HepG2 (cell line): ENCODE data around the gene DTYMK.

Source experiments
- CTCF ChIP-seq: sonication (generic); formaldehyde crosslinking; IDR thresholded peaks from 2 replicates; pipeline ENCODE4 v1.5.0; 2020; ENCODE audit warnings: mild to moderate bottlenecking, missing genetic modification reagents, moderate library complexity
- EZH2 ChIP-seq: conservative IDR thresholded peaks from 2 replicates; pipeline ENCODE4 v1.6.1; 2012; ENCODE audit warnings: mild to moderate bottlenecking, low read depth, low read length, moderate library complexity
- FOSL1 ChIP-seq: sonication (generic); formaldehyde crosslinking; IDR thresholded peaks from 2 replicates; pipeline ENCODE4 v1.9.0; 2021; ENCODE audit warnings: missing genetic modification reagents, borderline replicate concordance
- JUND ChIP-seq: sonication (generic); formaldehyde crosslinking; IDR thresholded peaks from 2 replicates; pipeline ENCODE4 v1.8.0; 2022; ENCODE audit warnings: mild to moderate bottlenecking, missing genetic modification reagents
- KLF12 ChIP-seq: sonication (generic); formaldehyde crosslinking; IDR thresholded peaks from 2 replicates; pipeline ENCODE4 v1.4.0; 2020; ENCODE audit warnings: missing genetic modification reagents, borderline replicate concordance
- MXI1 ChIP-seq: IDR thresholded peaks from 3 replicates; pipeline ENCODE4 v1.6.1; 2012; ENCODE audit warnings: low read depth, low read length, inconsistent platforms, borderline replicate concordance
- POLR2A ChIP-seq, 2 experiments: IDR thresholded peaks; 2 replicates each; pipeline ENCODE4 v1.6.1; 2011; ENCODE audit warnings: low read depth in 2 of 2, low read length in 2 of 2, mild to moderate bottlenecking in 1 of 2, moderate library complexity in 1 of 2; ENCODE audit not compliant: insufficient read depth in 1 of 2
- POLR2AphosphoS2 ChIP-seq: IDR thresholded peaks from 2 replicates; pipeline ENCODE4 v1.6.1; 2011; ENCODE audit warnings: low read depth, low read length, improper control_type of control experiment
- SIN3B ChIP-seq: fragments of 150-350 bp; IDR thresholded peaks from 2 replicates; pipeline ENCODE4 v1.6.1; 2014; ENCODE audit warnings: low read length
- SMC3 ChIP-seq: IDR thresholded peaks from 2 replicates; pipeline ENCODE4 v1.6.1; 2011; ENCODE audit warnings: low read length, improper control_type of control experiment
- SP4 ChIP-seq: sonication (generic); formaldehyde crosslinking; IDR thresholded peaks from 2 replicates; pipeline ENCODE4 v1.8.1; 2023; ENCODE audit warnings: mild to moderate bottlenecking, missing genetic modification reagents
- TERF1 ChIP-seq: sonication (generic); formaldehyde crosslinking; IDR thresholded peaks from 2 replicates; pipeline ENCODE4 v1.8.0; 2022; ENCODE audit warnings: mild to moderate bottlenecking, missing genetic modification reagents, moderate library complexity
- ZNF296 ChIP-seq: sonication (generic); formaldehyde crosslinking; conservative IDR thresholded peaks from 2 replicates; pipeline ENCODE4 v1.5.0; 2020; ENCODE audit warnings: mild to moderate bottlenecking, missing genetic modification reagents
- ZNF343 ChIP-seq: sonication (generic); formaldehyde crosslinking; IDR thresholded peaks from 2 replicates; pipeline ENCODE4 v1.4.0; 2020; ENCODE audit warnings: mild to moderate bottlenecking, missing genetic modification reagents

GRCh38 chr2:241659150-241659739 lies 27.4 kb downstream of the DTYMK start:
- no peak for TF ChIP-seq FOSL1
- no peak for TF ChIP-seq ZNF296 (CRISPR knock-in tag)
- no peak; the same call in 2 of the 3 replicates for TF ChIP-seq MXI1
- peak; percentile 93 for TF ChIP-seq CTCF (CRISPR knock-in tag)
- peak; percentile 64; the same call in 1 of the 2 replicates for TF ChIP-seq SP4 (CRISPR knock-in tag)
- TF ChIP-seq ZNF343 (CRISPR knock-in tag), result no peak
- TF ChIP-seq POLR2A (IDR thresholded peaks at IDR 0.05; ENCODE audit: insufficient read depth in 1 of 2, low read depth in 2 of 2, low read length in 2 of 2), result no peak
- TF ChIP-seq KLF12 (CRISPR knock-in tag), result no peak
- TF ChIP-seq TERF1, result no peak
- TF ChIP-seq EZH2, result no peak
- TF ChIP-seq JUND (CRISPR knock-in tag), result no peak
- TF ChIP-seq SMC3, result peak; percentile 96
- 0 out of 2 replicates have a peak, but pooled peaks have one; percentile 32 for TF ChIP-seq SIN3B
- no peak for TF ChIP-seq POLR2AphosphoS2
